ENCODE results near the gene ZNF180. TPM values are rescaled to one million over a fixed set of nuclear protein-coding genes. Genes with fewer than 3 reads are reported as not detected.

ZNF180 gene
- total and polyA plus RNA-seq, 2 experiments from 2014 or later, result 6.9 to 10.5 TPM

- H3K27ac ChIP-seq (ENCODE audit: low read depth), result no peak overlapping the region
- Mint-ChIP-seq H3K27ac (no peak overlapping the region), H3K4me1 (no peaks in the 10 kb centered on the region), H3K36me3 (ENCODE audit: low read depth) (no peaks in the 10 kb centered on the region), H3K4me3 (no peak overlapping the region), H3K27me3 (ENCODE audit: insufficient read depth, low read depth, poor library complexity) (peaks cover 3% of the 10 kb centered on the region), H3K9me3 (peaks cover 35% of the 10 kb centered on the region)
- no peaks in the 10 kb centered on the region; the same call in 1 of the 2 replicates for H3K9me2 ChIP-seq (ENCODE audit: insufficient read depth)
- no peaks in the 10 kb centered on the region for H3K36me3 ChIP-seq (ENCODE audit: insufficient read depth)
- TF ChIP-seq, protein P1, sequence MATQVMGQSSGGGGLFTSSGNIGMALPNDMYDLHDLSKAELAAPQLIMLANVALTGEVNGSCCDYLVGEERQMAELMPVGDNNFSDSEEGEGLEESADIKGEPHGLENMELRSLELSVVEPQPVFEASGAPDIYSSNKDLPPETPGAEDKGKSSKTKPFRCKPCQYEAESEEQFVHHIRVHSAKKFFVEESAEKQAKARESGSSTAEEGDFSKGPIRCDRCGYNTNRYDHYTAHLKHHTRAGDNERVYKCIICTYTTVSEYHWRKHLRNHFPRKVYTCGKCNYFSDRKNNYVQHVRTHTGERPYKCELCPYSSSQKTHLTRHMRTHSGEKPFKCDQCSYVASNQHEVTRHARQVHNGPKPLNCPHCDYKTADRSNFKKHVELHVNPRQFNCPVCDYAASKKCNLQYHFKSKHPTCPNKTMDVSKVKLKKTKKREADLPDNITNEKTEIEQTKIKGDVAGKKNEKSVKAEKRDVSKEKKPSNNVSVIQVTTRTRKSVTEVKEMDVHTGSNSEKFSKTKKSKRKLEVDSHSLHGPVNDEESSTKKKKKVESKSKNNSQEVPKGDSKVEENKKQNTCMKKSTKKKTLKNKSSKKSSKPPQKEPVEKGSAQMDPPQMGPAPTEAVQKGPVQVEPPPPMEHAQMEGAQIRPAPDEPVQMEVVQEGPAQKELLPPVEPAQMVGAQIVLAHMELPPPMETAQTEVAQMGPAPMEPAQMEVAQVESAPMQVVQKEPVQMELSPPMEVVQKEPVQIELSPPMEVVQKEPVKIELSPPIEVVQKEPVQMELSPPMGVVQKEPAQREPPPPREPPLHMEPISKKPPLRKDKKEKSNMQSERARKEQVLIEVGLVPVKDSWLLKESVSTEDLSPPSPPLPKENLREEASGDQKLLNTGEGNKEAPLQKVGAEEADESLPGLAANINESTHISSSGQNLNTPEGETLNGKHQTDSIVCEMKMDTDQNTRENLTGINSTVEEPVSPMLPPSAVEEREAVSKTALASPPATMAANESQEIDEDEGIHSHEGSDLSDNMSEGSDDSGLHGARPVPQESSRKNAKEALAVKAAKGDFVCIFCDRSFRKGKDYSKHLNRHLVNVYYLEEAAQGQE (IDR thresholded peaks at IDR 0.05; ENCODE audit: unreplicated experiment), result no peak
- TF ChIP-seq STAT1 (IDR thresholded peaks at IDR 0.05; ENCODE audit: unreplicated experiment), result no peak
- no peak for TF ChIP-seq ETS1 (IDR thresholded peaks at IDR 0.05)
- TF ChIP-seq ZNF114 (CRISPR knock-in tag; IDR thresholded peaks at IDR 0.05), result no peak
- TF ChIP-seq, protein P2, sequence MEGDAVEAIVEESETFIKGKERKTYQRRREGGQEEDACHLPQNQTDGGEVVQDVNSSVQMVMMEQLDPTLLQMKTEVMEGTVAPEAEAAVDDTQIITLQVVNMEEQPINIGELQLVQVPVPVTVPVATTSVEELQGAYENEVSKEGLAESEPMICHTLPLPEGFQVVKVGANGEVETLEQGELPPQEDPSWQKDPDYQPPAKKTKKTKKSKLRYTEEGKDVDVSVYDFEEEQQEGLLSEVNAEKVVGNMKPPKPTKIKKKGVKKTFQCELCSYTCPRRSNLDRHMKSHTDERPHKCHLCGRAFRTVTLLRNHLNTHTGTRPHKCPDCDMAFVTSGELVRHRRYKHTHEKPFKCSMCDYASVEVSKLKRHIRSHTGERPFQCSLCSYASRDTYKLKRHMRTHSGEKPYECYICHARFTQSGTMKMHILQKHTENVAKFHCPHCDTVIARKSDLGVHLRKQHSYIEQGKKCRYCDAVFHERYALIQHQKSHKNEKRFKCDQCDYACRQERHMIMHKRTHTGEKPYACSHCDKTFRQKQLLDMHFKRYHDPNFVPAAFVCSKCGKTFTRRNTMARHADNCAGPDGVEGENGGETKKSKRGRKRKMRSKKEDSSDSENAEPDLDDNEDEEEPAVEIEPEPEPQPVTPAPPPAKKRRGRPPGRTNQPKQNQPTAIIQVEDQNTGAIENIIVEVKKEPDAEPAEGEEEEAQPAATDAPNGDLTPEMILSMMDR (conservative IDR thresholded peaks at IDR 0.05; ENCODE audit: low read depth in 2 of 2), result no peak
- no peak for DNase-seq (ENCODE audit: low spot score)
- no peaks in the 10 kb centered on the region for H3F3A ChIP-seq (replicated peaks; ENCODE audit: low read depth)
- no peak overlapping the region for H3K4me3 ChIP-seq
- no peak for ATAC-seq
- H3K27me3 ChIP-seq (ENCODE audit: insufficient read depth), result no peaks in the 10 kb centered on the region
- no peaks in the 10 kb centered on the region for H3K4me1 ChIP-seq (ENCODE audit: insufficient read depth)
- no peaks in the 10 kb centered on the region for H3K79me2 ChIP-seq (replicated peaks; ENCODE audit: insufficient read depth)
- H4K20me1 ChIP-seq (replicated peaks; ENCODE audit: insufficient read depth), result no peaks in the 10 kb centered on the region
- H2AFZ ChIP-seq, result no peak overlapping the region
- H3K4me2 ChIP-seq, result no peak overlapping the region
These were observed 49.2 kb upstream of the ZNF180 start for GRCh38 chr19:44549507-44549906.

- H3K36me3 ChIP-seq (ENCODE audit: insufficient read depth), result no peaks in the 10 kb centered on the region
- no peaks in the 10 kb centered on the region for H3K79me2 ChIP-seq (replicated peaks; ENCODE audit: insufficient read depth)
- no peak for DNase-seq (ENCODE audit: low spot score)
- no peak overlapping the region for H2AFZ ChIP-seq
- no peak overlapping the region for H3K4me2 ChIP-seq
- no peak overlapping the region for H3K27ac Mint-ChIP-seq
- no peaks in the 10 kb centered on the region for H3K4me1 Mint-ChIP-seq
- no peaks in the 10 kb centered on the region for H4K20me1 ChIP-seq (replicated peaks; ENCODE audit: insufficient read depth)
- H3K4me1 ChIP-seq (ENCODE audit: insufficient read depth), result no peaks in the 10 kb centered on the region
- no peaks in the 10 kb centered on the region; the same call in 2 of the 3 replicates for H3K36me3 Mint-ChIP-seq (ENCODE audit: low read depth)
- H3K27me3 ChIP-seq (ENCODE audit: insufficient read depth), result no peaks in the 10 kb centered on the region
- ATAC-seq, result no peak
- no peaks in the 10 kb centered on the region for H3F3A ChIP-seq (replicated peaks; ENCODE audit: low read depth)
- no peak overlapping the region for H3K27ac ChIP-seq (ENCODE audit: low read depth)
- H3K9me3 Mint-ChIP-seq, result peaks cover 43% of the 10 kb centered on the region
- peaks cover 8% of the 10 kb centered on the region for H3K27me3 Mint-ChIP-seq (ENCODE audit: insufficient read depth, low read depth, poor library complexity)
- H3K4me3 Mint-ChIP-seq, result no peak overlapping the region
- peaks cover under 1% of the 10 kb centered on the region for H3K9me2 ChIP-seq (ENCODE audit: insufficient read depth)
- no peak overlapping the region for H3K4me3 ChIP-seq
- TF ChIP-seq, protein P2 (conservative IDR thresholded peaks at IDR 0.05; ENCODE audit: low read depth in 2 of 2), result no peak
- no peak for TF ChIP-seq EZH2 (IDR thresholded peaks at IDR 0.05; ENCODE audit: low read depth, unreplicated experiment)
- TF ChIP-seq EZH2phosphoT487 (IDR thresholded peaks at IDR 0.05; ENCODE audit: unreplicated experiment), result no peak
- TF ChIP-seq ZNF114 (CRISPR knock-in tag; IDR thresholded peaks at IDR 0.05), result no peak
- no peak for TF ChIP-seq POLR2AphosphoS5 (IDR thresholded peaks at IDR 0.05; ENCODE audit: low read depth)
- TF ChIP-seq, protein P1 (IDR thresholded peaks at IDR 0.05; ENCODE audit: unreplicated experiment), result no peak
These were observed 48.4 kb upstream of the ZNF180 start for GRCh38 chr19:44548736-44549135.

Data from GM23338 (cell line).